ENCODE measurements around the gene TMED3.
A peak's percentile ranks its signal among the peaks of the same experiment; 100 is the strongest.

TMED3 gene

GRCh38 chr15:79310985-79311900 is at the start of gene TMED3:
TMED3 (plus strand) TSS chr15:79311112; CDS start chr15:79311250, 138 bp downstream.
- DNase-seq = peak; percentile 89

GRCh38 chr15:79261836-79262235 is 49.1 kb upstream of the TMED3 start:
- no peak for DNase-seq

GRCh38 chr15:79265167-79265566 is 45.7 kb upstream of the TMED3 start:
- no peak for DNase-seq

- DNase-seq = no peak
Measured at GRCh38 chr15:79265987-79266579, 44.8 kb upstream of the TMED3 start.

GRCh38 chr15:79282371-79283251 is 28.3 kb upstream of the TMED3 start, which contains the start of gene ANKRD34C:
ANKRD34C (plus strand) TSS chr15:79282722; CDS start chr15:79293285, 10,563 bp downstream.
- DNase-seq = no peak

- DNase-seq = no peak
Measured at GRCh38 chr15:79283252-79284048, 27.5 kb upstream of the TMED3 start.

GRCh38 chr15:79290642-79291275 is 20.2 kb upstream of the TMED3 start:
- DNase-seq = no peak

GRCh38 chr15:79292011-79292410 is 18.9 kb upstream of the TMED3 start:
- DNase-seq = no peak

GRCh38 chr15:79294075-79294474 is 16.8 kb upstream of the TMED3 start:
- DNase-seq = no peak

GRCh38 chr15:79296583-79296982 is 14.3 kb upstream of the TMED3 start:
- DNase-seq = no peak

DNA sequence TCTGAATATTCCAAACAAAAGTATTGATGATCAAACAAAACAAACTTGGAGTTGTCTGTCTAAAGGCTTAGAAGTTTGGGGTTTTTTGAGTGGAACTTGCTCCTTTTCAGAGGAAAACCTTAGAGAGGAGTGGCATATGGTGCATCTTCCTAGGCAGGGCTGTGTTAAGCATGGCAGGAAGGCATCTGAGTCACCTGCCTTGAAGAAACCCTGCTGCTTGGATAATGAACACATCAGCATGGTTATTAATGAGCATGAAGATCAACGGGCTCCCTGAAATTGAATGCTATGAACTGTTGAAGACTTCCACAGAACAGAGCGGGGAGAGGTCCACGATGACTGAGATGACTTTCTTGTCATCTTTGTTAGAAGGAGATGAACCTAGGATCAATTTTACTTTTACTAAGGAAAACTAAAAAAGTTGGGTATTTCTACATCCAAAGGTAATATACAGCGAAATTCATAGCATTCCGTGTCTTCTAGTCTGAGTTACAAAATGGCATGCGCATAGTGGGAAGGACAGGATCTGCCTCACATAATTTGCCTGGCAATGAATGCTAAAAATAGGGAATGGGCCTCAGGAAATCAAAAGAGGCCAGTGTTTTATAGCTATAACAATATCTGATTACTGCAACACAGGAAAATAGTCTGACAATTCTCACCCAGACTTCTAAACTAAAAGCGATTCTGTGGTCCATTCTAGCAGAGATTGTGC is 11.6 kb upstream of the TMED3 start:
- no peak for DNase-seq

DNA sequence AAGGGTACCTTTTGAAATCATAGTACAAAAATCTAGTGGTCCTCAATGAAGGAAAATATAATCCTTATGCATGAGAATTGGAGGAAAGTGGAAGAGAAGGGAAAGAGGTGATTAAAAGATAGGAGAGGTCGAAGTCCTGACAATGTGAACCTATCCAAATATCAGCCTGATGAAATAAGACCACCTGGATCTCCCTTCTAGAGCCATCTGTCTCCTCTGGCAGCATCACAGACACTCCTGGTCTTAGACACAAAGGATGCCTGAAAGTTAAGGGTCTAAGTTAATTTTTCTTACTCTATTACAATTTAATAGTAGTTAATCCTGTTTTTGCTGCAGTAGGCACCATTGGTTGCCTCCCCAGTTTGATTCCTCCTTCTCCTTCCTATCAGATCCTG is 11.1 kb upstream of the TMED3 start:
- DNase-seq = no peak

- DNase-seq = no peak
Measured at GRCh38 chr15:79307251-79307650, 3.7 kb upstream of the TMED3 start.

DNA sequence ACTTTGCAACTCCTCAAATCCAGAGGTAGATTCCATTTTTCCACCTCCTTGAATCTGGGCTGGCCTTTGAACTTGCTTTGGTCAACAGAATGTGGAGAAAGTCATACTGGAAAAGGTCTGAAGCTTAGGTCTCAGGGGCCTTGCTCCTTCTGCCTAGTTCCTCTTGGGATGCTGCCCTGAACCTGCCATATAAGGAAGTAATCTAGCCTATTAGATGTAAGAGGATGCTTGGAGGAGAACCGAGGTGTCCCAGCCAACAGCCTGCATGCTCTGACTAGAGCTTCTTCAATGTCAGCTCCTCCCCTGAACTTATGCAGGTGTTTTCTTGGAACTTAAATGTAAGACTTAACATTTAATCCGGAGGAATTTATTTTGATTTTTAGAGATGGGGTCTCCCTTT is 2.0 kb upstream of the TMED3 start:
- no peak for DNase-seq

GRCh38 chr15:79310612-79310984 is 314 bp upstream of the TMED3 start:
- DNase-seq = no peak

DNA sequence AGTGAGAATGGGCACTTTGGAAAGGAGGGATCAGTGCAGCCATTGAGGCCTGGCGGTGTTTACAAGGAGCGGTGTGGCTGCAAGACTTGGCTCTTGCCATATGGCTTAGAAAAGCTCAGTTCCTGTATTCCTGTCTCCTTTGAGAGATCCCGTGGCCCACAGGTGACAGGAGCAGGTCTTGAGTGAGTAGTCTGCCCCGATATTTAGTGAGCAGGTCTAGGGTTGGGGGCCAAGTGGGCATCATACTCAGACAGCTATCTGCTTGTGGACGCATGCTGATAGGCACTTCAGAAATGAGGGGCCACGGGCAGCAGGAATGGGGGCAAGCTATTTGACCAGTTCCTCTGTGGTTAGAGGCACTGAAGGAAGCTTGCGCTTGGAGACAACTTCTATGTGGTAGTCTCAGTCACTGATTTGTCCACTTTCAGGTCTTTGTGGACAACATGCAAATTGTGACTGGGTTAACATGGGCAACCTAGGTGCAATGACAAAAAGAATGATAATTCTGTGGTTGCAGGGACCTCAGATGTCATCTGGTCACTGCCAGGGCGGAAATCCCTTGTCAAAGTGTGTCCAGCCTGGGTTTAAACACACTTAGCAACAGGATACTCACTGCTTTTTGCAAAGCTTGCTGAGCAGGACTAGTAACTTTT is 1.1 kb downstream of the TMED3 start:
- no peak for DNase-seq

DNA sequence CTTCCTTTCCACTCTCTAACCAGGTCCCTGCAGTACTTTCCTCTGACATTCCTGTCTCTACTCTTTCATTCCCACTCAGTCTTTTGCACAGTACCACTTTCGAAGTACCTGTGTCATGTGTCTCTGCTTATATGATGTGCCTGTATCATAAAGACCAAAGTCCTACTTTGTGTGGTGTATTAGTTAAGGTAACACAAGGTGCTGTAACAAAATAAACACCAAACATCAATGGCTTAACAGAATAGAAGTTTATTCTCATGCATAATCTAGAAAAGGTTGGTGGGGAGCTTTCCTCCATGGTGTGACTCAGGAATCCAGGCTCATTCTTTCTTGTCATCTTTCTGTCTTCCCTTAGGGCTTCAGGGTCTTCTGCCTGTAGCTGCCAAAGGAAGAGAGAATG is 3.3 kb downstream of the TMED3 start:
- no peak for DNase-seq

DNA sequence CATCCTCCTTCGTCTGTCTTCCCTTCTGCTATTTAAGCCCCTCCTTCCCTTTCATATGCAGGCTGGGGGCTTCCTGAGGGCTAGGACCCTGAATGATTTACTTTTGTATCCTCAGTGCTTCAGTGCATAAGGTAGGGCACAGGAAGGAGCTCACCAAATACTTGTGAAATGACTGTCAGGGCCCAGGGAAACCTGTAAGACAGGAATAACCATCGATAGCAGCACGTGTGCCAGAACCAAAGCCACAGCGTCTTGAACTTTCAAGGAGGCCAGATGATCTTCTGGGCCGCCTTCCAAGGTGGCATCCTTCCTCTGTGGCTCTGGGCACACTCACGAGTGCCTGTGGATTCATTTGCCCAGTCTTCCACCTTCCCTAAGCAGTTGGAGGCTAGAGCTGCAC is 3.9 kb downstream of the TMED3 start:
- no peak for DNase-seq

DNA sequence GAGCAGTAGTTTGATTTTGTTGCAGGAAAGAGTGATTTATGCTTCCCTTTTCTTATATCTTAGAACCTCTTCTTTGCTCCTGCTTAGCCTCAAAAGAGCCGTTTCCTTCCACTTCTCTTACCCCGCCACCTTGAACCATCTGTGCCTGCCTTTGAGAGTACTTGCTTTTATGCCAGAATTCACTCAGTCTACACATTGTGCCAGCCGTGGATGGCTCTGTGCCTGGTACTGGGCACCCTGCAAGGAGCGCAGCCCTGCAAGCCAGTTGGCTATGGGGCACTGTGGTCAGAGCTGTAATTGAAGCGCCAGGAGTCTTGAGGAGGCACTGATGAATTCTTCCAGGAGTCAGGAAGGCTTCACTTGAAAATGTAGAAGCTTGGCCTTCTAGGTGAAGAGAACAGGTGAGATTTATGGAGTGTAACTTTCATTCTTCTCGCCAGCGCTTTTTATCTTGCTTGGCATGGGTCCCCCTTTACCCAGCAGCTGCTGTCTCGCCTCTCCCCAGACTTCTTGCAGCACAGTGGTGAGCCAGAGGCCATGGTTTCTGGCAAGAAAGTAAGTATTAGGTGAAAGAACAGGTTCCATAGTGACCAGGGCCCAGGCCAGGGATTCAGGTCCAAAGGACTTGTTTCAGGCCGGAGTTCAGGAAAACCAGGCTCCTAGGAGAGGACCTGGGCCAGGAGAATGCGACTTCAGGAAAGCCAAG is 4.9 kb downstream of the TMED3 start:
- DNase-seq = no peak

DNA sequence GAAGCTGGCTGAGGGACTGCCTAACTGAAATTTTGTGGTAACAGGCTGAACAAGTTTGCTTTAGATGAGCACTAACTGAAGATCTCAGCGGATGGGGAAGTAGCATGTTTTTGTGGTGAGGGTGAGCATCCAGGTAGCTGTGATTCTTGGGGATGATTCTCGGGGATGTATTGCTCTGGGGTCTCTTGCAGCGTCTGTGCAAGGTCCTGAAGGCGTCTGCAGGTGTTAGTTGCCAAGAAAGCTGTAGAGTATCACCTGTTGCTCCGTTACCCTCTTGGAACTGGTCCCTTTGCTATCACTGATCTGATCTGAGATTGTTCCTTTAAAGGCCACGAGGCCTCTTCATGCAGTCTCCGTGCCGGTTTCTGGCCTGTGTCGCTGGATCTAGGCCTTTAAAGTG is 6.0 kb downstream of the TMED3 start:
- DNase-seq = no peak
